ENCODE data around the gene ALG5. TPM values are rescaled to one million over a fixed set of nuclear protein-coding genes. Genes with fewer than 3 reads are reported as not detected.
A peak's percentile ranks its signal among the peaks of the same experiment; 100 is the strongest.

The ALG5 gene
- 22.9 and 53.2 TPM in 2 replicates for total RNA-seq (ENCODE audit: low replicate concordance)

DNA sequence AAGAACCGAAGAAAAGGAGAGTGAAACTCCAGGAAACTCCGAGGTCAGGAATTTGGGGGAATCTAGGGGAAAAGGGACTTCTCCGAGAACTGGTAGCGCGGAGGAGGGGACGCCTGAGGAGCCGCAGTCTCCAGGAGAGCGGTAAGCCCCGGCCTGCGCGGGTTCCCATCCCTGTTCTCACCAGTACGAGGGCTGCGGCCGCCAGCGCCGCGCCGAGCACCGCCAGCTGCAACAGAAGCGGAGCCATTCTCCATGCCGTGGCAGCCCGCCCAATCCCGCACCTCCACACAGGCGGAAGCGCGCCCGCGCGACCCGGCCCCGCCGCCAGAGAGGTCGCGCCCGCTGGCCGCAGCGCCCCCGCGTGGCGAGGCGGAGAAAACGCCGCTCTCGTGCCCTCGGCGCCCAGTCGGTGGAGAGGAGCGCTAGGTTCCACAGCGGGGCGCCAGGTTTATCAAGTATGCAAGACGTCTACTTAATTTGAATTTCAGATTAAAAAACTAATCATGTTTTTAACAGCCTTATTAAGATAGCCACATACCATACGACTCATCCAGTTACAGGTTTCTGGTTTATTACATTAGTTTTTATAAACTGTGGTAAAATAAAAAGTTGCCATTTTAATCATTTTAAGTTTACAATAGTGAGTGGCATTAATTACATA, at the start of gene ALG5:
ALG5 (minus strand) TSS at position 287 of the 661 bp plus-strand sequence; CDS start at position 247, 40 bp downstream.
- peak within 1 kb of the TSS; percentile 97 for H3K4me3 ChIP-seq (ENCODE audit: low read depth, low read length)
- DNase-seq (ENCODE audit: low read depth) = peak; percentile 83
- TF ChIP-seq, protein P1, sequence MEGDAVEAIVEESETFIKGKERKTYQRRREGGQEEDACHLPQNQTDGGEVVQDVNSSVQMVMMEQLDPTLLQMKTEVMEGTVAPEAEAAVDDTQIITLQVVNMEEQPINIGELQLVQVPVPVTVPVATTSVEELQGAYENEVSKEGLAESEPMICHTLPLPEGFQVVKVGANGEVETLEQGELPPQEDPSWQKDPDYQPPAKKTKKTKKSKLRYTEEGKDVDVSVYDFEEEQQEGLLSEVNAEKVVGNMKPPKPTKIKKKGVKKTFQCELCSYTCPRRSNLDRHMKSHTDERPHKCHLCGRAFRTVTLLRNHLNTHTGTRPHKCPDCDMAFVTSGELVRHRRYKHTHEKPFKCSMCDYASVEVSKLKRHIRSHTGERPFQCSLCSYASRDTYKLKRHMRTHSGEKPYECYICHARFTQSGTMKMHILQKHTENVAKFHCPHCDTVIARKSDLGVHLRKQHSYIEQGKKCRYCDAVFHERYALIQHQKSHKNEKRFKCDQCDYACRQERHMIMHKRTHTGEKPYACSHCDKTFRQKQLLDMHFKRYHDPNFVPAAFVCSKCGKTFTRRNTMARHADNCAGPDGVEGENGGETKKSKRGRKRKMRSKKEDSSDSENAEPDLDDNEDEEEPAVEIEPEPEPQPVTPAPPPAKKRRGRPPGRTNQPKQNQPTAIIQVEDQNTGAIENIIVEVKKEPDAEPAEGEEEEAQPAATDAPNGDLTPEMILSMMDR (IDR thresholded peaks at IDR 0.05; ENCODE audit: insufficient read depth, low read length) = peak; percentile 68

DNA sequence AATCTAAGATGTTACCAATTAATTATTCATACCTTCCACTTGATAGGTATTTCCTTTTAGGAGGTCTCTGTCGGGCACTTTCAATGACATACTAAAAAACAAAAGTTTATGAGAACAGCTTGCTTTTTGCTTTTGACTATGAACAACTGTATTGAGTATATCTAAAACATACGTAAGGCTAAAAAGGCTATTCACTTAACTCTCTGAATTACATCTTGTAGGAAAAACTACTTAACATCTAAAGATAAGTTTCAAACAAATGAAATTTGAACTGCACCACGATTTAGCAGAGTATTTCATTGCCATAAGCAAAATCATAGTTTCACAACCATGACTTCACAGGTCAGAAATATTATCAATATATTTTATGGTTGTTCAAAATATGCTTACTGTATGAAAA, 48.7 kb upstream of the ALG5 start:
- TF ChIP-seq, protein P1 (IDR thresholded peaks at IDR 0.05; ENCODE audit: insufficient read depth, low read length) = no peak

DNA sequence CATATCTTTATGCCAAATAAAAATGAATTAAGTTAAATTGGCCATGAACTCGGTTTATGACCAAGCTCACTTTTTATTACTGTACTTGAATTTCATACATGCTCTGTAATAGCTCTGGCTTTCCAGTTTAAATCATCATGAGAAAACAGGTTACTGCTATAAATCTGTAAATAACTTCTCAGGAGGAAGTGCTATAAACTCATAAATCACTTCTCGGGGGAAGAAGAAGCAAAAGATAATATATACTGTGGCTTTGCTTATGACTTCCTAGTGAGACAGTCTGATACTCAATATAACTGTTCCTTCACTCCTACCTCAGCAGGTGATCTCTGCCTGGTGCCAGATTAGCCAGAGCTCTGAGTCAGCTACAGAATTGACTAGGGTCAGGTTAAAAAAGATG, 47.9 kb upstream of the ALG5 start:
- H3K4me3 ChIP-seq (ENCODE audit: low read depth, low read length) = no peak overlapping the region
- DNase-seq (ENCODE audit: low read depth) = no peak
- TF ChIP-seq, protein P1 (IDR thresholded peaks at IDR 0.05; ENCODE audit: insufficient read depth, low read length) = no peak

More for the DNA sequence above, 48.7 kb upstream of the ALG5 start:
- H3K4me3 ChIP-seq (ENCODE audit: low read depth, low read length) = no peak overlapping the region
- no peak for DNase-seq (ENCODE audit: low read depth)

- H3K4me3 ChIP-seq (ENCODE audit: low read depth, low read length) = no peak overlapping the region
- TF ChIP-seq, protein P1 (IDR thresholded peaks at IDR 0.05; ENCODE audit: insufficient read depth, low read length) = no peak
- DNase-seq (ENCODE audit: low read depth) = no peak
Observed at GRCh38 chr13:37046062-37046461, 46.9 kb upstream of the ALG5 start.

DNA sequence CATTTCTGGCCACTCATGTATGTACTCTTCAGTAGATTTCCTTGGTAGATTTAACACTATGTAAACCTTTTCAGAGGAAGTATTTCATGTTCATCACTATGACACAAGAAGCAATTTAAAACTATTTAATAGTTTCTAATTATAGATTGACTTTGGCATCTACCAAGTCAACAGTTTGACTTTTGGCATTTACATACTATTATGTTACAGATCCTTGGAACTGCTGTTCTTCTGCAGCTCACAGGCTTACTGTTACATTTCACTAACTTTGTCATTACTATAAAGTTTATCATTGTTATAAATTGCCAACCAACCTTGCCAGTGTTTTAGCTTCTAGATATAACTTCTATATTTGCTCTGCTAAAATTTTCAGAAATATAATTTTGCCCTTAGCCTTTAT, 41.6 kb upstream of the ALG5 start:
- no peak for DNase-seq (ENCODE audit: low read depth)
- H3K4me3 ChIP-seq (ENCODE audit: low read depth, low read length) = no peak overlapping the region
- TF ChIP-seq, protein P1 (IDR thresholded peaks at IDR 0.05; ENCODE audit: insufficient read depth, low read length) = no peak

DNA sequence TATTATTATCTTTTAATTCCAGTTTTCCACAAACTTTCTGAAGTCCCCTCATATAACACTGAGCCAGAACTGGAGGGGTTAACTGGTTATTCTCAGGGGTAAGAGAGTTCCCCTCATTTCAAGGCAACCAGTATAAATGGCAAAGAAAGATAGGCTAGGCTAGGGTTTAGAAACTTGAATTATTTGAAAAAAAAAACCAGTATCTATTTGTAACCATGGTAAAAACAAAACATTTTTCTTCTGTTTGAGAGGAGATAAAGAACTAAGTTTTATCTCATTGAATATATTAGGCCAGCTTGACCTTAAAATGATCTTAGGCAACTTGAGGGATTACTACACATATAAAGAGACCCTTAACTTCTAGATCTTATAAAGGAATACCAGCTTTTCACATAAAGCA, 40.8 kb upstream of the ALG5 start:
- TF ChIP-seq, protein P1 (IDR thresholded peaks at IDR 0.05; ENCODE audit: insufficient read depth, low read length) = no peak
- H3K4me3 ChIP-seq (ENCODE audit: low read depth, low read length) = no peak overlapping the region

DNA sequence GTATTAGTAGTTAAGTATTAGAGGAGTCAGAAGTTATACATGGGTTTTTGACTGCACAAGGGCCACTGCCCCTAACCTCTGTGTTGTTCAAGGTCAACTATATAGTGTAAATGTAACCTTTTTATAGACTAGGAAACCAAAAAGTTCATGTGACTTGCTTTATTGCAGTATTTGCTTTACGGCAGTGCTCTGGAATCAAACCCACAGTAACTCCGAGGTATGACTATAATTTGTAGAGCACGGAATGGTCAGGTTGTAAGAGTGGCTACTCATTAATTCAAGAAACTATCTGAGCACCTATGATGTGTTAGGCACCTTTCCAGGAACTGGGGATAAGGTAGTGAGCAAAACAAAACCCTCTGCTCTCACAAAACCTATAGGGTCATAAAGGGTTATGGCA, 38.1 kb upstream of the ALG5 start:
- no peak overlapping the region for H3K4me3 ChIP-seq (ENCODE audit: low read depth, low read length)
- DNase-seq (ENCODE audit: low read depth) = no peak
- TF ChIP-seq, protein P1 (IDR thresholded peaks at IDR 0.05; ENCODE audit: insufficient read depth, low read length) = no peak

More for the DNA sequence above, 40.8 kb upstream of the ALG5 start:
- DNase-seq (ENCODE audit: low read depth) = no peak

All from fibroblast of the aortic adventitia (primary cell).